HG02852 (cell line): ENCODE results near the gene ZNF665.
"Not testable (repeated sequence)": the region's sequence is repeated elsewhere in the genome, so short reads cannot be mapped to it uniquely, and the experiment has no call there.

Experiments
- ATAC-seq: cut with Tn5 transposase; IDR thresholded peaks from one replicate; pipeline ENCODE4 v1.9.1; 2021; ENCODE audit warnings: mild to moderate bottlenecking, moderate library complexity; ENCODE audit not compliant: unreplicated experiment

Gene ZNF665

DNA sequence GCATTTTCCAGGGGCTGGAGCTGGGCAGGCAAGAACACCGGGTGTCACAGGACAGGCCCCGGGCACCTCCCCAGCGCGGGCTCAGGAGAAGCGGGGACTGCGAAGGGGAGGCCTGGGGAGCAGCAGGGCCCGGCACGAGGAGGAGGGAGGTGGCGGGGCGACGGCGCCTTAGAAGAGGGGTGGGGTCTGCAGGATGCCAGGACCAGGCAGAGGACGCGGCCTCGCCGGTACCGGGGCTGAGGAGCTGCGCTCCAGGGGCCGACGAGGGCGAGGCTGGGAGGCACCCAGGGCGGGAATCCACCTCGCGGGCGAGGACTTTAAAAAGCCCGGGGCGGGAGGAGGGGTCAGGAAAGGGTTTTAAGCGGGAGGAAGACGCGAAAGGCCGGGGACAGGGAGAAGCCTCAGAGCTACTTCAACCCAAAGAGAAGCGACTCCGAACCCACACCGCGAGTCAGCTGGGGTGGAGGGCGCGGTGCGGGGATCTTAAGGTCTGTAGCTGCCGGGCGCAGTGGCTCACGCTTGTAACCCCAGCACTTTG, 35.0 kb downstream of the ZNF665 start:
- no peak for ATAC-seq

DNA sequence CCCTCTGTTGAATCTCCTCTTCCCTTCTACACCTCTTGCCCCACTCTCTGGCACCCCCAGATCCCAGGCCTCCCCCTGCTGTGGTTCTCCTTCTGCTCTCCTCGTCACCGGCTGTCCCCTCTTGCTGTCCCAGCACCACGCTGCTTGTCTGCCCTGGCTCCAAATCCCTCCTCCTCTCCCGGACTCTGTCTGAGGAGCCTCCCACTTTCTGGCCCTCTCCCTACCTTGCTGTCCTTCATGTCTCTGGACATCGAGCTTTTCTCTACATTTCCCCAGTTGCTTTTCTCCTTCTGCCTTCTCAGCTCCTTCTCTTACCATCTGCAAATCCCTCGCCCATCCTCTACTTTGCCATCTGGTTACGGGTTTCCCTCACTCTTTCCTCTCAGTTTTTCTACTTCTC, 35.5 kb downstream of the ZNF665 start:
- no peak for ATAC-seq

DNA sequence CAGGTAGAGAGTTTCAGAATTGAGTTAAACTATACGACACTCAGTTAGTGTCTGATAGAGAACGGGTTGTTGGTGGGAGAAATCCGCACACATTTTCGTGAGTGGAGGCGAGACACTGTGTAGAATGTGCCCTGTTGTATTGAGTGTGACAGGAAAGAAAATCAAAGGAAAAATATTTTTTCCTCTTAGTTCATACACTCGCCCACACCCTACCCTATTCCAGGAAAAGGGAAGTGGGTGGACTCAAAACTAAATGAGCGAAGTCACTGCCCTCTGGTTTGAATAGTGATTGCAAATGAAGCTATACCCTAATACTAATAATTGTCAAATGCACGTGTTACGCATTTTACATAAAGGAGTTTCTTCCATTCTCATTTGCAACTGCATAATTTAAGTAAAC, 36.3 kb downstream of the ZNF665 start:
- ATAC-seq, result no peak

DNA sequence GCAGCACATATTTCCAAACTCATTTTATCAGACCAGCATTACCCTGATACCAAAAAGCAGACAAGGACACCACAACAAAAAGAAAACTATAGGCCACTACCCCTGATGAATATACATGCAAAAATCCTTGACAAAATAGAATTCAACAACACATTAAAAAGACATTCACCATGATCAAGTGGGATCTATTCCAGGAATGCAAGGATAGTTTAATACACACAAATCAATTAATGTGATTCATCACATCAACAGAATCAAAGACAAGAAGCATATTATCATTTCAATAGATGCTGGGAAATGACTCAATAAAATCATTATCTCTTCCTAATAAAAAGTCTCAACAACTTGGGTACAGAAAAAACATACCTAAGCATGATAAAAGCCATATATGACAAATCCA, 45.5 kb downstream of the ZNF665 start:
- ATAC-seq, result no peak

DNA sequence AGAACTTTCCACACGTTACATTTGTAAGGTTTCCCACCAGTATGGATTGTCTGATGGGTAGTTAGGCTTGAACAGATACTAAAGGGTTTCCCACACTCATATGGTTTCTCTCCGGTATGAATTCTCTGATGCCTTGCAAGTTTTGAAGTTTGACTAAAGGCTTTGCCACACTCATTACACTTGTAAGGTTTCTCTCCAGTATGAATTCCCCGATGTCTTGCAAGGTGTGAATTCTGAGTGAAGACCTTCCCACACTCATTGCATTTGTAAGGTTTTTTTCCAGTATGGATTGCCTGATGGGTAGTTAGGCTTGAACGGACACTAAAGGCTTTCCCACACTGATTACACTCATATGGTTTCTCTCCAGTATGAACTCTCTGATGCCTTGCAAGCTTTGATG, 52.8 kb downstream of the ZNF665 start:
- ATAC-seq, result no peak

DNA sequence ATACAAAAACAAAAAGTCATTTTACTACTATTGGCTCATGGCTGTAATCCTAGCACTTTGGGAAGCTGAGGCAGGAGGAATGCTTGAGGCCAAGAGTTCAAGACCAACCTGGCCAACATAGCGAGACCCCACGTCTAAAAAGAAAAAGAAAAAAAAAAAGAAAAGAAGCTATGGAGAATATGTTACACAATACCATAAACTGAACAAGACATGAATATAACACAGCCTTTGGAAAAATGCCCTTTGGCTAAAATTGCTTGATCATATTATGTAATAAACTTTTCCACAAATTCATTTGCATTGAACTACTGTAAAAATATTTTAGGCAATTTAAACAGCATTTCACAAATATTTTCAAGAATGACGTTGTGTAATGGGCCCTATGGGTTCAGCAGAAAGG, 56.7 kb downstream of the ZNF665 start:
- no peak for ATAC-seq

DNA sequence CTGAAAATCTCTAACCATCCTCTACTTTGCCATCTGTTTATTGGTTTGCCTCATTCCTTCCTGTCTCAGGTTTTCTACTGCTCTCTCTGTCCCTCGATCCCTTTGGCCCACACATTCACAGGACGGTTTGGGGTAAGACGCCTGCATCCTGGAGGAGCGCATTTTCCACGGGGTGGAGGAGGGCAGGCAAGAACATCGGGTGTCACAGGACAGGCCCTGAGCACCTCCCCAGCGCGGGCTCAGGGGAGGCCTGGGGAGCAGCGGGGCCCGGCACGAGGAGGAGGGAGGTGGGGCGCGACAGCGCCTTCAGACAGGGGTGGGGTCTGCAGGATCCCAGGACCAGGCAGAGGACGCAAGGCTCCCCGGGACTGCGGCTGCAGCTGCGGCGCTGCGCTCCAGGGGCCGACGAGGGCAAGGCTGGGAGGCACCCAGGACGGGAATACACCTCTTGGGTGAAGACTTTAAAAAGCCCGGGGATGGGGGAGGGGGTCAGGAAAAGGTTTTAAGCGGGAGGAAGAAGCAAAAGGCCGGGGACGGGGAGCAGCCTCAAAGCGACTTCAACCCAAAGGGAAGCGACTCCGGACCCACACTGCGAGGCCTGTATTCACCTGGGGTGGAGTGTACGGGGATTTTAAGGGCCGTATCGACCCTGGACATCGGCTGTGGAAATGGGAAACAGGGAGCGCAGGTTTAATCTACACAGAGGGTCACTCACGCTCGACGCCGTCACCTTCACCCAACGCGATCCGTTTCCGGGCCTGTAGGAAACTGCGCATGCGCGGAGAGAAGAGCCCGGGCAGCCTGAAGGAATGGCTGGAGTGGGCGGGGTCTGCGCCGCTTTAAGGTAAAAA, 60.8 kb downstream of the ZNF665 start, which contains the start of gene ZNF415:
Gene ZNF415, minus strand, starts transcription at position 770 of the 851 bp plus-strand sequence. CDS start 10,234 bp downstream, outside the sequence.
- no peak for ATAC-seq

DNA sequence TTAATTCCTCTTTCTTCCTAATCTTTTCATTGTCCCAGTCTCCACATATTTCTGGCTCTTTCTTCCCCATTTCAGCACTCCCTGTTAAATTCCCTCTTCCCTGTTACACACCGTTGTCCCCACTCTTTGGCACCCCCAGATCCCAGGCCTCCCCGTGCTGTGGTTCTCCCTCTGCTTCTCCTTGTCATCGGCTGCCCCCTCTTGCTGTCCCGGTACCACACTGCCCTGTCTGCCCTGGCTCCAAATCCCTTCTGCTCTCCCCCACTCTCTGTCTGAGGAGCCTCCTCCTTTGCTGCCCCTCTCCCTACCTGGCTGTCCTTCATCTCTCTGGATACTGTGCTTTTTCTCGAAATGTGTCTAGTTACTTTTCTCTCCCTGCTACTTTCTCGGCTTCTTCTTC, 61.4 kb downstream of the ZNF665 start:
- no peak for ATAC-seq

DNA sequence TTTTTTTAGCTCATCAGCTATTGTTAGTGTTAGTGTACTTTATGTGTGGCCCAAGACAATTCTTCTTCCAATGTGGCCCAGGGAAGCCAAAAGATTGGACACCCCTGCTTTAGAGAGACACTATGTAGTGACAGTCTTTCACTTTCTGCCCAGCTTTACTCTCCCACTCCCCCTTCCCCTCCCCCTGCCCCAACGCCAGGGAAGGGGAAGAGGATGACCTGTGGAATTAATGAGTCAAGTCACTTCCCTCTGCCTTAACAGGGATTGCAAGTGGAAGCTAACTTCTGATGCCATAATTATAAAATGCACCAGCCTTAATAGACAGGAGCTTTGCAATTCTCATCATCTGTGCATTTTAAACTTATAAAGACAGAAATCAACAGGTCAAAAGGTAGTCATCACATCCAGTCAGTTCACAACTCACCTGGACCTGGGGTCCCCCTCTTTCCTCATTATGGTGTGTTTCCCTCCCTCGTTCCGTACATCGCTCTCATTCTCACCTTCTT, 62.0 kb downstream of the ZNF665 start:
- no peak for ATAC-seq

DNA sequence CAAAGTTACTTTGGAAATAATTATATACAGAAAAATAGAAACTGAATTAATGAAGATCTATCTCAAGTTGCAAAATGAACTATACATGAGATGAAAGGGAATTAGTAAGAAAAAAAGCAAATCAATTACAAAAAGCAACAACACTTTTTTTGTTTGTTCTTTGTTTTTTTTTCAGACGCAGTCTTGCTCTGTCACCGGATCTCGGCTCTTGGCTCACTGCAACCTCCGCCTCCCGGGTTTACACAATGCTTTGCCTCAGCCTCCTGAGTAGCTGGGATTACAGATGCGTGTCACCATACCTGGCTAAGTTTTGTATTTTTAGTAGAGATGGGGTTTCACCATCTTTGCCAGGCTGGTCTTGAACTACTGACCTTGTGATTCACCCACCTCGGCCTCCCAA, 62.7 kb downstream of the ZNF665 start:
- no peak for ATAC-seq

DNA sequence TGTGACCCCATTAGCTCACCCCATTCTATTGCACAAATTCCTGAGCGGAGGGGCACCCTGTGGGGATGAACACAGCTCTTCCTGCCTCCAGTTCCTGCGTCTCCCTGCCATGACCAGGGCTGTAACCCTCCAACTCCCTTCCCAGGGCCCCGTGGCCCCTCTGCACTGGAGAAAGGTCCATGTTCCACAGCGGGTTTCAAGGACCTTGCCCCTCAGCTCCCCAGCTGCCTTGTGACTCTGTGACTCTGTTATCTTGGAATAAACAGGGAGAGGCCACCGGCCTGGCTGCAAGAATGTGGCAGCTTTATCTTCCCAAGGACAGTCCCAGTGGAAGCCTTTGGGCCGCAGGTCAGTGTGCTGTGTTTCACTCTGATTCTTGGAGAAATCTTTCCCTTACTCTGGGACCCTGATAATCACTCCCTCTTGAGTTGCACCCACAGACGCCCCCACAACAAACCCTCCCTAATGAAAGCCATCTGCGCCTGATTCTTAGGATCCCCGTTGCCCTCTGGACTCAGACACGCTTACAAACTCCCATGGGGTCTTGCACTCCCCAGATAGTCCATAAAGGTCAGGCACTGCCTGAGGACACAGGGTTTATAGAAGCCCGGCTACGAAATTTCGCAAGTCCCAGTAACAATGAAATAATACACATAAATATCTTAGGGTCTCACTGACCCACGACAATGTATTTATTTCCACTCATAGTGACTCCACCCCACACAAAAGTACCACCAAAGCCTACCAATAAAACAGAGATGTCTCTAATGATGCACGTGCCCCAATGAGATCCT, 66.2 kb downstream of the ZNF665 start:
- ATAC-seq, result not testable (repeated sequence)

DNA sequence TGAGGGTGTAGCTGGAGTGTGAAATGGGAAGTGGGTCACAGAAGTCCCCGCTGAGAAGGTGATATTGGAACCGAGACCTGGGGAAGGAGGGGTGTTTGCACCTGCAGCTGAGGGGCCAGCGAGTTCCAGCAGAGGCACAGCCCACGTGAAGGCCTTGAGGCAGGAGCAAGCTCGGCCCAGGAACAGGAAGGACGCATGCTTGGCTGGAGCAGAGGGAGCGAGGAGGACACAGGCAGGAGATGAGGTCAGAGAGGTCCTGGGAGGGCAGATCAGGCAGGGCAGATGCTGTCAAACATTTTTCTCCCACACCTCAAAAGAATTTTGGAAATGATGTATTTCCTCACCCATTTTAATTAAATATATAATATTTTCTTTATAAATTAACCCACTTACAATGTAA, 69.8 kb downstream of the ZNF665 start:
- ATAC-seq, result no peak
